Astrocyte of the spinal cord (primary cell): ENCODE results near the gene TIAM1.

Source experiments
- DNase-seq: peaks from one replicate; pipeline ENCODE4 v3.0.0; 2011; ENCODE audit warnings: low read depth, low spot score
- H3K4me3 ChIP-seq: 2 replicates; pipeline ENCODE4 v1.5.1; 2011; ENCODE audit warnings: low read depth, mild to moderate bottlenecking, low read length, moderate library complexity
- in situ Hi-C: cut with HindIII; loops from 2 replicates; pipeline ENCODE4 v1.10.0; 2017; ENCODE audit warnings: low sequenced_read_pairs
- TF ChIP-seq, protein P1 (sequence below): IDR thresholded peaks from 2 replicates; pipeline ENCODE4 v1.5.1; 2012; ENCODE audit warnings: low read depth, mild to moderate bottlenecking, low read length, inconsistent platforms

Gene TIAM1

GRCh38 chr21:31349208-31349607 is 5.1 kb upstream of the TIAM1 start:
- in situ Hi-C loops: no loop called here
- DNase-seq: no peak

DNA sequence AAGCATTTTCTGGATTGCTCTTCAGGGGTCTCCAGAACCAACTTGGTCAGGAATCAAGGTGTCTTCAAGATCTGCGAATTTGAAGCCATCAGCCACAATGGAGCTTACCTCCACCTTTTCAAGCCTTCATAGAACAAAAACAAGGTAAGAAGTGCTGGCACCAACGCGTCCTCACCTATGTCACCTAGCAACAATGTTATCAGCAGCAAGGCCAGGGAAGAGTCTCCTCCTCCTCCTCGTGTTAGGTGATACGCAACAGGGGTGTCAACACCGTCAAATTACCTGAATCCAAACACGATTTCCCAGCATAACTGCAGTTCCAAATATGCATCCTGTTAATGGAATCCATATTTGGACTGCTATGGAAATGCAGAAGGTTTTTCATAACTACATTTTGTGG is 4.1 kb upstream of the TIAM1 start:
- in situ Hi-C loops: no loop called here
- DNase-seq: no peak
- no peak overlapping the region for H3K4me3 ChIP-seq
- TF ChIP-seq, protein P1, sequence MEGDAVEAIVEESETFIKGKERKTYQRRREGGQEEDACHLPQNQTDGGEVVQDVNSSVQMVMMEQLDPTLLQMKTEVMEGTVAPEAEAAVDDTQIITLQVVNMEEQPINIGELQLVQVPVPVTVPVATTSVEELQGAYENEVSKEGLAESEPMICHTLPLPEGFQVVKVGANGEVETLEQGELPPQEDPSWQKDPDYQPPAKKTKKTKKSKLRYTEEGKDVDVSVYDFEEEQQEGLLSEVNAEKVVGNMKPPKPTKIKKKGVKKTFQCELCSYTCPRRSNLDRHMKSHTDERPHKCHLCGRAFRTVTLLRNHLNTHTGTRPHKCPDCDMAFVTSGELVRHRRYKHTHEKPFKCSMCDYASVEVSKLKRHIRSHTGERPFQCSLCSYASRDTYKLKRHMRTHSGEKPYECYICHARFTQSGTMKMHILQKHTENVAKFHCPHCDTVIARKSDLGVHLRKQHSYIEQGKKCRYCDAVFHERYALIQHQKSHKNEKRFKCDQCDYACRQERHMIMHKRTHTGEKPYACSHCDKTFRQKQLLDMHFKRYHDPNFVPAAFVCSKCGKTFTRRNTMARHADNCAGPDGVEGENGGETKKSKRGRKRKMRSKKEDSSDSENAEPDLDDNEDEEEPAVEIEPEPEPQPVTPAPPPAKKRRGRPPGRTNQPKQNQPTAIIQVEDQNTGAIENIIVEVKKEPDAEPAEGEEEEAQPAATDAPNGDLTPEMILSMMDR: no peak

More at GRCh38 chr21:31349208-31349607, 5.1 kb upstream of the TIAM1 start:
- TF ChIP-seq, protein P1: no peak
- no peak overlapping the region for H3K4me3 ChIP-seq

- TF ChIP-seq, protein P1: peak; percentile 67
- peak; percentile 50 for DNase-seq
- H3K4me3 ChIP-seq: no peak overlapping the region
- in situ Hi-C loops: no loop called here
These were observed 3.5 kb upstream of the TIAM1 start for GRCh38 chr21:31347435-31348032.

GRCh38 chr21:31346256-31346821 is 2.3 kb upstream of the TIAM1 start:
- no peak overlapping the region for H3K4me3 ChIP-seq
- TF ChIP-seq, protein P1: no peak
- peak; percentile 42 for DNase-seq
- in situ Hi-C loops: no loop called here

- TF ChIP-seq, protein P1: no peak
- no peak overlapping the region for H3K4me3 ChIP-seq
- DNase-seq: no peak
- in situ Hi-C loops: no loop called here
These were observed 1.1 kb upstream of the TIAM1 start for GRCh38 chr21:31345136-31345535.

DNA sequence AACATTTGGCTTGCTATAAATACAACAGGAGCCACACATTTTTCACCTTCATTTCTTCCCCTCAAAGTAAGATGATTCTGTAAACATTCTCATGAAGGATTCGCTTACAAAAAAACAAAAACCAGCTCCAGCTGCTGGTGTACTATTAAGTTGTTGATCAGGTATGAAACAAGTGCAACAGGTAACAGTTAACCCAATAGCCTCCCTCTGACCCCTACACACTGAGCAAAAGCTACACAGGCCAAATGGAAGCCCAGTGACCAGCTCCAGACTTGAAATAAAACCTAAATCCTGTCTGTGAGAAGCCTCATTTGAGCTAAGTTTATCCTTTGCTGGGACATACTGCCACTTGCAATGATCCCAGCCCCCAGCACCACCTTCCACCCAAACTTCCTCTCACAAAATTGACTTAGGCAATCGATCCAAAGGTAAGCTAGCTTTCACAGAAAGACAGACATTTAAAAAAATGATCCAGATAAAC is 991 bp downstream of the TIAM1 start:
- TF ChIP-seq, protein P1: no peak
- in situ Hi-C loops: no loop called here
- peak overlapping the region; percentile 64 for H3K4me3 ChIP-seq
- DNase-seq: no peak
